Measurements from ENCODE around the gene NADK.

NADK gene

GRCh38 chr1:1785666-1786065, 7.4 kb upstream of the NADK start:
- DNase-seq = no peak

DNA sequence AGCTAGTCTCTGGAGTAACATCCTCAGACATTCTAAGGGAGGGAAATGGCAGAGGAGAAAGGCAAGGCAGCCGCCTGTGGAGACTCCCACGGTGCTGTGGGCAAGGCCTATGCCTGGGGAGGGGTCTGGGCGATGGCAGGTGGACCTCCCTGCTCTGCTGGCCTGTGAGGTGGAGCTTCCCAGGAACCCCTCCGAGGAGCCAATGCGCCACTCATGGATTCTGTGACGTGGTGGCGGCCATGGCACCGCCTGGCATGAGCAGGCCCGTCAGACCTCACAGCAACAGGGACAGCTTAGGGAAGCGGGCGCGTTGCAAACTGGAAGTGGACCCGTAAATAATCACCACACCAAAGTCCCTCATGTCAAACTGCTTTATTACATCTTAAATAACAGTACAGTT, 6.7 kb upstream of the NADK start:
- no peak for DNase-seq

GRCh38 chr1:1783320-1783719, 5.0 kb upstream of the NADK start:
- no peak for DNase-seq

DNA sequence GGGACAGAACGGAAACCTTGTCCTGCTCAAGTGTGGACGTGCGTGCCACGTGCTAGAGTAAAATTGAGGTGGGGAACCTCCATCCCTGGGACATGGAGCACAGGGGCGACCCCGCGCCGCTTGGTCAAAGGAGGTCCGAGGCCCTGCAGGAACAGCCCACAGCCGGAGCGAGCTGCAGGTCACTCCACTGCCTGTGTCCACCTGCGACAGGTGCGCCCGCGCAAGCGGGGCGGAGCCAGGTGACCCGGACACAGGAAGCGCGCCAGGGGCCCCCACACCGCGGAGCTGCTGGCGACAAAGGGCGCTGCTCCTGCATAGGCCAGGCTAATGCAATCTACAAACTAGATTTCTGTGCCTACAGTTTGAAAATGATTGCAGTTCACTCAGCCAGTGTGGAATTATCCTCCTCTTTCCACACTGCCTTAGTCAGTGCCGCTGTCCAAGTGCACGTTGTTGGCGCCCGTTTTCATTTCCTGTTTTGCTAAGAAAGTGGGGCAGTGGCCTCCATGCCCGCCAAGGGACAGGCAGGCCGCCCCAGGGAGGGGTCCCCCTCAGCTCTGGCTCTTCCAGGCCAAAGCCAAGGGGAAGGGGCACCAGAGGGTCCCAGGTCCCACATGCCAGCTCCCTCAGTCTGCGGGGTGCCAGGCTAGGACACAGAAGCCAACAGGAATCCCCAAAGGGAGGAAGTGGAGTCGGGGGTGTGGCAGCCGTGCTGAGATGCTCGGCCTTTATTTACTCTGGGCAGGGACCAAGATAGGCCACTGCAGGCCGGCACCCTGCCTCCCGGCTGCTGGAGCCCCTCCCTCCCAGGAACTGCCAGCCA, 4.3 kb upstream of the NADK start:
- no peak for DNase-seq

DNA sequence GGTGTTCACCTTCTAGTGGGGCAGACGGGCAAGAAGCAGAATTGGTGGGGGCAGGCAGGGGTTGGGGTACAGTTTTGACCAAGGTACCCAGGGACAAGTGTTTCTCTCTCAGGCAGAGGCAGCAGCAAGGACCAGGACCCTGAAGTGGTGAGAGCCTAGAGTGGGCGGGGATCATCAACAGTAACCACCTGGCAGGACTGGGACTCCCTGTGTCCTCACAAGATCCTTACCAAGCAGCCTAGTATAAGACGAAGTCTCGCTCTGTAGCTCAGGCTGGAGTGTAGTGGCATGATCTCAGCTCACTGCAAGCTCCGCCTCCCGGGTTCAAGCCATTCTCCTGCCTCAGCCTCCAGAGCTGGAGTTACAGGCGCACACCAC, 3.2 kb upstream of the NADK start:
- no peak for DNase-seq

GRCh38 chr1:1780598-1781525, 2.6 kb upstream of the NADK start:
- DNase-seq = no peak

GRCh38 chr1:1779691-1780597, 1.7 kb upstream of the NADK start:
- DNase-seq = no peak

GRCh38 chr1:1779320-1779675, 1.0 kb upstream of the NADK start:
- DNase-seq = no peak

- peak; percentile 61 for DNase-seq
These were observed 521 bp upstream of the NADK start for GRCh38 chr1:1778663-1779319.

DNA sequence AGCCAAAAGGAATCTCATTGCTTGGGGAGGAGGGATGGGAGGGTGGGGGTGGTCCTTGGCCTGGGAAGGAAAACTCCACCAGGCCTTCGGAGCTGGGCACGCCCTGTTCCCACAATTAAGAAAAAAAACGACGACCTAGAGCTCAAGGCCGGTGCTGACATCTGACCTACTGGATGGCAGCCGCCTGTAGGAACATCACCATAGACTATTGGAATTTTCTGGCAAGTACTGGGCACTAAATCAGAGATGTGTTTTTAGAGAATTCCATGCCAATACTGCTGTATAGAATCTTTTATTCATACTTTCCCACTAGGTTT, 729 bp downstream of the NADK start:
- no peak for DNase-seq

- no peak for DNase-seq
These were observed 1.3 kb downstream of the NADK start for GRCh38 chr1:1776672-1777582.

DNA sequence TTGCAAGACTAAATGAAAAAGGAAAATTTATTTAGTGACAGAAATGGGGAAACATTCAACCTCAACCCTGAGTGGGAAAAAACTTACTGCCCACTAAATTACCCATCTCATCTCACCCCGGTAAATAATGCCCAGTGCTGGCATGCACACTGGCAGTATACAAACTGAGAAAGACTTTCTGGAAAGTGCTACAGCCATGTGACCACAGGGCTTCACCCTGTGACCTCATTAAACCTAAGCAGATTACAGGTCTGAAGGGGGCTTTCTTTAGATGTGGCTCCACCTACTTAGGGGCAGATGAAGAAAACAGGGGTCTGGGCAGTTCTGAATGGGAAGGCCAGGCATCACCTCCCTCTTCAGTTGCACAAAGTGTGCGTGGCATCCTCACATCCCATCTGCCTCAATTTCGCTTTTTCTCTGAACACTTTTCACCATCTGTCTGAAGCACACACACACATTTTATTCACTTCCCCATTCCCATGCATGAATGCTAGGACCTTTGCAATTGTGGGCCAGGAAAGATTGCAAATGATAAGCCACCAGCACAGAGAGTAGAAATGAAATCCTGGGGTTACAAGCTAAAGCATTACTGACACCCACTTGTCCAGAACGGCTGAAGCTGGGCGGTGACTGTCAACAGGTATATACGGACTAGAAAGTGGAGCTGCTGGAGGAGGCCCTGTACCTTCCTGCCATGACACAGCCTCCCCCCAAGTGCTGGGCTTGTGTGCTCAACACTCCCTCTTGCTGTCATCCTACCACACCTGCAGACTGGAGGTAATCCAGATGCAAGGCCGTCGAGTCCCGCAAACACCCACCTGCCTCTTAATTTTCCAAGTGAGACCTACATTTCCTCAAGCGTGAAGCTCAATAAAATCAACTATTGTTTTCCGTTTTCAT, 2.7 kb downstream of the NADK start:
- DNase-seq = no peak

GRCh38 chr1:1773874-1774273, 4.4 kb downstream of the NADK start:
- DNase-seq = no peak

- no peak for DNase-seq
These were observed 7.2 kb downstream of the NADK start for GRCh38 chr1:1771096-1771495.

DNA sequence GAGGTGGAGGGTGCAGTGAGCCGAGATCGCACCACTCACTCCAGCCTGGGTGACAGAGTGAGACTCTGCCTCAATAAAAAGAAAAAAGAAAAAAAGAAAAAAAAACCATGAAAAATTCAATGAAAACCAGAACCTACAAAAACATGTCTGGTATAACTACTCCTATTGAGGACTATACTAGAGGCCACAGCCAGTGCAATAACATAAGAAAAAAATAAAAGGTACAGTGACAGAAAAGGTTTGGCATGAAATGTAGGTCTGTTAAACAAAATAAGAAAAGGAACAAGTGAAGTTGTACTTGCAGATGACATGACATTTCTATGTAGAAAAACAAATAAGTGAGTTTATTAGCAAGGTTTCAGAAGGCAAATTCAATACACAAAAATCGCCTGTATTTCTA, 8.2 kb downstream of the NADK start:
- DNase-seq = no peak

- no peak for DNase-seq
These were observed 9.8 kb downstream of the NADK start for GRCh38 chr1:1768249-1768992.

DNA sequence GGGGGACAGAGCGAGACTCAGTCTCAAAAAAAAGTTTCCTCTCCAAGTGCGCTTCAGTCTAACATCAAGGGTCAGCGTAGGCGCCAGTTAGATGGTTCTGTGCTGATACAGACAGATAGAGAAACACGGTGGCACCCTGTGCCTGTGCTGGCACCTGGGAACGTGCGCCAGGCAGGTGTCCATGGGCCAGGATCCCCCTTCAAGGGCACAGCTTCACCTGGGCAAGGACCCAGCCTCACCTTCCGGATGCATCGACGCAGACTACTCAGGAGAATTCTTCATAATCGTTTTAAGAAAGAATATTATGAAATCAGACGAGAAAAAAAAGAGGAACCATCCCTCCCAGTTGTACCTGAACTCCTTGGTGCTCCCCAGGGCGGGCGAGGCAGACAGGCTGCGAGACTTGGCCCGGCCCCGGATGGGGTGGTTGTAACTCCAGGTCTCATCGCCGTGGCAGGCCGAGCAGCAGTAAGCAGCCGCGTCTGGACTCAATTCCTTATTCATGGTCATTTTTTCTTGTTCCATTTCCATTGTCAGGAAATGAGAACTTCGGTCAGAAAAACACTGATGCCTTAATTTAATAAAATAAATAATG, 13.3 kb downstream of the NADK start:
- DNase-seq = no peak

DNA sequence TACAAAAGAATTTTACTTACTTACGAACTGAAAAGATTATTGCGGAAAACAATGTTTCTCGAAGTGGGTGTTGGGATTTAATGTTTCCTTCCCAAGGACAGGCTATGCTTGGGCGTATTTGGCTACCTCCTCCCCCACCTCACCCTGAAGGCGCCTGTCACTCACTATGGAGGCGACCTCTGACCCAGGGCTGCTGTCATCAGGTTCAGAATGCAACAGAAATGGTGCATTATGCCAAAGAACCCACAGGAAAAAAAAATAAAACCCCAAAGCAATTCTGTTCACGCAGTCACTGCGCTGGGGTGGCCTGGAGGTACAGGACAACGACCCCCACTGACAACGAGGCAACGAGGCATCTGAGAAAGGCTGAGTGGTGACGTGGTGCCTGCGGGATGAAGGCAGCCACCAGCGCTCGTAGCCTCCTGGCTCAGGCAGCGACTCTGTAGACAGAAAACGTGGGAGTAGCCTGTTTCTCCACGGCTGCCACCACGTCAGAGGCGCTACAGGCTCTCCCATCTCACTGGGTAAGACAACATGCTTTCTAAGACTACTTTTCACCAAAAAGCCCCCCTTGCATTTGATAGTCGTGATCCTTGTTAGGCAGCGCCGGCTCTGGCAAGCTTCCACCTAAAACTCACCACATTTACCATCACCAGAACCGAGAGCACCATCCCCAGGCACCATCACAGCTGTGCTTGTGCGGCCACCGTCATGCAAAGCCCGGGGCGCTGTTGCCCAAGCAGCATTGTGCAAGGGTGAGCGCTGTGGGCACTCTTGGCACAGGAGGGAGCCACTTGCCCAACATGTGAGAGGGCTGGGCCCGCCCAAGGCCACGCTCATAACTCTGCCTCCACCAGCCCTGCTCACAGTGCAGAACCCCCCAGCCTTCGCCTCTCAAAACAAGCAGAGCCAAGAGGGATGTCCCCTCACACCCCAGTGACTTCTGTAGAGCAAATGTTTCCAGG, 14.3 kb downstream of the NADK start:
- DNase-seq = no peak
